K562 (cell line): Measurements from ENCODE around the gene MACROD2. TPM values are rescaled to one million over a fixed set of nuclear protein-coding genes. Genes with fewer than 3 reads are reported as not detected.

ENCODE experiments used
- ATAC-seq: fragments of 200-7000 bp; cut with Tn5 transposase; 3 replicates; pipeline ENCODE4 v1.9.1; 2020; ENCODE audit warnings: moderate library complexity
- BruUV-seq: library from RNA; stranded (reverse); fragments of 400-500 nt; replicated peaks from 2 replicates; lab custom pipeline; 2021; lab: Mats Ljungman, UMichigan
- CTCF ChIA-PET: fragments of 300-600 bp; formaldehyde crosslinking; extraction: SDS; loops from one replicate; lab custom pipeline; 2021; ENCODE audit warnings: low intra/inter-chr PET ratio; lab: Yijun Ruan, JAX
- POLR2A ChIA-PET: fragments of 300-600, 350-650 bp; sonication (Branson Sonifier 250); formaldehyde crosslinking; extraction: SDS; loops from one replicate; lab custom pipeline; 2021; ENCODE audit warnings: antibody characterized with exemption, inconsistent platforms; lab: Yijun Ruan, JAX
- DNase-seq, 4 experiments: peaks; one replicate each; pipeline versions ENCODE4 v3.0.0 to v3.0.0-alpha.2; 2011 to 2018; ENCODE audit warnings: low spot score in 3 of 4, mixed read lengths in 3 of 4; ENCODE audit errors: extremely low read depth in 1 of 4
- FAIRE-seq: peaks from 2 replicates; lab custom pipeline; 2011; peaks lifted over from hg19 to GRCh38; lab: Jason Lieb, UNC
- H2AFZ ChIP-seq: 2 replicates; pipeline ENCODE4 v1.6.0; 2011; ENCODE audit warnings: low read depth, low read length, control low read depth, inconsistent platforms
- H3K27ac ChIP-seq: fragments of 200-600 bp; 3 replicates; pipeline ENCODE4 v1.8.0; 2011; ENCODE audit warnings: low read depth, mild to moderate bottlenecking, control low read depth, inconsistent platforms, low read length, moderate library complexity, mixed read lengths; ENCODE audit errors: extremely low read depth
- H3K27me3 ChIP-seq, 2 experiments: fragments of 300-600 bp in 1 of 2; 2 replicates in 1 of 2; 3 replicates in 1 of 2; pipeline versions ENCODE4 v1.6.0 to v1.8.0; 2011; ENCODE audit warnings: inconsistent platforms in 2 of 2, low read length in 2 of 2, mild to moderate bottlenecking in 1 of 2, mixed read lengths in 1 of 2, moderate library complexity in 1 of 2; ENCODE audit not compliant: control insufficient read depth in 2 of 2, insufficient read depth in 2 of 2
- H3K36me3 ChIP-seq: fragments of 300-600 bp; 3 replicates; pipeline ENCODE4 v1.8.0; 2011; ENCODE audit warnings: mild to moderate bottlenecking, low read length, inconsistent platforms; ENCODE audit not compliant: control insufficient read depth, insufficient read depth
- H3K4me1 ChIP-seq, 2 experiments: fragments of 200-600 bp in 1 of 2; replicated peaks in 1 of 2; 2 replicates in 1 of 2; 3 replicates in 1 of 2; pipeline versions ENCODE4 v1.5.1 to v1.8.0; 2011; ENCODE audit warnings: inconsistent platforms in 2 of 2, low read length in 2 of 2, mild to moderate bottlenecking in 1 of 2, mixed read lengths in 1 of 2, moderate library complexity in 1 of 2; ENCODE audit not compliant: control insufficient read depth in 2 of 2, insufficient read depth in 2 of 2
- H3K4me2 ChIP-seq: 2 replicates; pipeline ENCODE4 v1.6.1; 2011; ENCODE audit warnings: low read length, control low read depth, inconsistent platforms, mixed read lengths; ENCODE audit not compliant: insufficient read depth
- H3K4me3 ChIP-seq: fragments of 200-600 bp; sonication (generic), shearing (Covaris generic); 2 replicates; pipeline ENCODE4 v1.5.1; 2016; ENCODE audit warnings: control low read depth, inconsistent platforms
- H3K79me2 ChIP-seq: fragments of 200-600 bp; 3 replicates; pipeline ENCODE4 v1.8.0; 2011; ENCODE audit warnings: low read length, inconsistent platforms; ENCODE audit not compliant: control insufficient read depth, insufficient read depth
- H3K9ac ChIP-seq, 2 experiments: 2 replicates each; pipeline versions ENCODE4 v1.6.0 to v1.6.1; 2011; ENCODE audit warnings: low read depth in 2 of 2, low read length in 2 of 2, control low read depth in 1 of 2, inconsistent platforms in 1 of 2, mild to moderate bottlenecking in 1 of 2, mixed read lengths in 1 of 2; ENCODE audit not compliant: insufficient read depth in 1 of 2
- H3K9me1 ChIP-seq: one replicate; pipeline ENCODE4 v1.6.0; 2011; ENCODE audit warnings: inconsistent platforms, mild to moderate bottlenecking, low read length, moderate library complexity; ENCODE audit not compliant: control insufficient read depth, insufficient read depth
- H3K9me3 ChIP-seq: replicated peaks from 2 replicates; pipeline ENCODE4 v1.5.1; 2011; ENCODE audit warnings: low read depth, low read length, inconsistent platforms; ENCODE audit not compliant: control insufficient read depth, insufficient read depth
- H4K20me1 ChIP-seq: replicated peaks from 2 replicates; pipeline ENCODE4 v1.6.1; 2011; ENCODE audit warnings: low read length, inconsistent platforms, mixed read lengths; ENCODE audit not compliant: control insufficient read depth, insufficient read depth
- ARID3A ChIP-seq: IDR thresholded peaks from 2 replicates; pipeline ENCODE4 v1.6.1; 2012; ENCODE audit warnings: low read depth, low read length, improper control_type of control experiment, borderline replicate concordance
- CTBP1 ChIP-seq: fragments of 450-650 bp; IDR thresholded peaks from 2 replicates; pipeline ENCODE4 v1.6.1; 2016; ENCODE audit warnings: borderline replicate concordance
- HDAC6 ChIP-seq: IDR thresholded peaks from 2 replicates; pipeline ENCODE4 v1.6.1; 2012; ENCODE audit warnings: low read depth, mild to moderate bottlenecking, control low read depth, inconsistent platforms, low read length, moderate library complexity
- NR2C1 ChIP-seq, 2 experiments: fragments of 450-650 bp; IDR thresholded peaks; 2 replicates each; pipeline ENCODE4 v1.6.1; 2017; ENCODE audit warnings: mild to moderate bottlenecking in 2 of 2, antibody characterized with exemption in 1 of 2, inconsistent platforms in 1 of 2, missing compliant biosample characterization in 1 of 2, missing genetic modification characterization in 1 of 2
- PCBP1 ChIP-seq: fragments of 200-400 bp; formaldehyde crosslinking; IDR thresholded peaks from 2 replicates; pipeline ENCODE4 v1.6.1; 2018; ENCODE audit warnings: mild to moderate bottlenecking, low read depth, low read length; ENCODE audit not compliant: poor library complexity, severe bottlenecking
- TRIM28 ChIP-seq: fragments of 450-650 bp; IDR thresholded peaks from 2 replicates; pipeline ENCODE4 v1.6.1; 2017
- ZBTB12 ChIP-seq: fragments of 250-450 bp; sonication (Bioruptor Pico); IDR thresholded peaks from 2 replicates; pipeline ENCODE4 v1.4.0; 2020
- ZEB2 ChIP-seq: fragments of 450-650 bp; IDR thresholded peaks from 2 replicates; pipeline ENCODE4 v1.6.1; 2016
- ZFP1 ChIP-seq: fragments of 450-650 bp; formaldehyde crosslinking; IDR thresholded peaks from 2 replicates; pipeline ENCODE4 v1.4.0; 2020; ENCODE audit warnings: mild to moderate bottlenecking, mixed read lengths
- ZNF707 ChIP-seq: fragments of 250-450 bp; sonication (Bioruptor Pico); conservative IDR thresholded peaks from 2 replicates; pipeline ENCODE4 v1.8.0; 2022; ENCODE audit warnings: inconsistent platforms, mild to moderate bottlenecking, moderate library complexity
- WGBS: fragments of 100-300 bp; shearing (Covaris generic); methylation state at CpG from one replicate; pipeline ENCODE4 v1.1.6; 2016; ENCODE audit warnings: low coverage, mixed read lengths; ENCODE audit not compliant: insufficient coverage; ENCODE audit errors: missing lambda C conversion rate; 5-methylcytosine and 5-hydroxymethylcytosine counted together
- in situ Hi-C: fragments of 300-500 bp; cut with MboI; formaldehyde crosslinking; loops from 4 replicates; pipeline ENCODE4 v1.15.0; 2018; ENCODE audit warnings: inconsistent platforms, mixed read lengths
- intact Hi-C: fragments of 100-400 bp; cut with micrococcal nuclease; formaldehyde crosslinking; loops from 2 replicates; pipeline ENCODE4 v1.14.2; 2022
- polyA plus RNA-seq, 8 experiments: library from polyadenylated mRNA; depleted of rRNA in 4 of 8; stranded (reverse) in 5 of 8; unstranded in 3 of 8; fragments of >200 nt; fragmentation: Nextera tagmentation in 2 of 8; fragmentation: Illumina TruSeq in 1 of 8; extraction: Ambion mirVana in 2 of 8; extraction: Trizol in 1 of 8; gene quantifications; 2 replicates each; pipeline versions ENCODE4 v1.2.1 to v1.2.3, GENCODE V29; 2011 to 2014; ENCODE audit warnings: inconsistent platforms in 1 of 8, missing spikeins in 1 of 8
- total RNA-seq, 7 experiments: library from RNA; depleted of rRNA in 6 of 7; stranded (reverse); fragments of >200 nt in 6 of 7; fragmentation: Illumina TruSeq in 2 of 7; extraction: Trizol in 2 of 7; gene quantifications; 2 replicates each; pipeline versions ENCODE4 v1.2.1 to v1.2.3, GENCODE V29; 2011 to 2021; ENCODE audit warnings: low replicate concordance in 1 of 7

MACROD2 gene
- total and polyA plus RNA-seq, 9 of the 15 experiments (the other 6 are each of a cell fraction or from before 2014, with no cell fraction given): not detected

GRCh38 chr20:15860850-15861249 lies 1865.5 kb downstream of the MACROD2 start:
- no peak overlapping the region for H3K9ac ChIP-seq
- no peak overlapping the region for H3K27ac ChIP-seq
- intact Hi-C loops: no loop called here
- FAIRE-seq (no peak), ATAC-seq (no peak), DNase-seq (no peak)
- H3K27me3 ChIP-seq: no peaks in the 10 kb centered on the region
- no peaks in the 10 kb centered on the region for H3K9me1 ChIP-seq
- no peaks in the 10 kb centered on the region for H3K36me3 ChIP-seq
- TF ChIP-seq PCBP1: no peak
- TF ChIP-seq CTBP1: no peak
- TF ChIP-seq TRIM28: no peak
- no peak for TF ChIP-seq ZBTB12
- no peak for TF ChIP-seq ZNF707 (CRISPR knock-in tag)
- no peak for TF ChIP-seq ZFP1 (CRISPR knock-in tag)
- TF ChIP-seq ZEB2: no peak
- no peak for TF ChIP-seq NR2C1 (IDR thresholded peaks at IDR 0.05)
- TF ChIP-seq NR2C1 (tag; IDR thresholded peaks at IDR 0.05): no peak
- TF ChIP-seq ARID3A: no peak
- no peak for TF ChIP-seq HDAC6
- 3% methylated on average over 2 of the region's 2 CpGs for WGBS
- no TSS peak for BruUV-seq
- no peaks in the 10 kb centered on the region for H3K79me2 ChIP-seq
- H3K4me2 ChIP-seq: no peak overlapping the region
- no peak overlapping the region for H2AFZ ChIP-seq
- POLR2A ChIA-PET: no interaction called here
- no peak overlapping the region for H3K4me3 ChIP-seq
- H3K4me1 ChIP-seq: no peaks in the 10 kb centered on the region
- no peaks in the 10 kb centered on the region for H4K20me1 ChIP-seq
- CTCF ChIA-PET: no interaction called here
- H3K9me3 ChIP-seq: no peaks in the 10 kb centered on the region
- in situ Hi-C loops: no loop called here
